Measurements from ENCODE around the gene PSMA4. TPM values are rescaled to one million over a fixed set of nuclear protein-coding genes. Genes with fewer than 3 reads are reported as not detected.

PSMA4 gene
- total and polyA plus RNA-seq, 2 experiments from 2014 or later: 322 to 552 TPM

GRCh38 chr15:78509726-78510312 is 30.4 kb upstream of the PSMA4 start:
- Mint-ChIP-seq H3K9me3 (peaks cover 13% of the 10 kb centered on the region; the same call in 1 of the 3 replicates), H3K4me1 (peaks cover 11% of the 10 kb centered on the region), H3K36me3 (ENCODE audit: low read depth) (no peaks in the 10 kb centered on the region), H3K4me3 (no peak overlapping the region), H3K27ac (no peak overlapping the region), H3K27me3 (ENCODE audit: insufficient read depth, low read depth, poor library complexity) (peaks cover 14% of the 10 kb centered on the region)
- Histone ChIP-seq H3F3A (replicated peaks; ENCODE audit: low read depth) (peaks cover 10% of the 10 kb centered on the region; the same call in 1 of the 2 replicates), H4K20me1 (replicated peaks; ENCODE audit: insufficient read depth) (no peaks in the 10 kb centered on the region), H3K27me3 (ENCODE audit: insufficient read depth) (peaks cover 20% of the 10 kb centered on the region), H3K27ac (ENCODE audit: low read depth) (no peak overlapping the region), H3K36me3 (ENCODE audit: insufficient read depth) (no peaks in the 10 kb centered on the region), H3K79me2 (replicated peaks; ENCODE audit: insufficient read depth) (no peaks in the 10 kb centered on the region), H3K4me2 (no peak overlapping the region), H3K4me3 (no peak overlapping the region), H3K9me2 (ENCODE audit: insufficient read depth) (0 out of 2 replicates have a peak, but pooled peaks cover 4% of the 10 kb centered on the region), H2AFZ (no peak overlapping the region), H3K4me1 (ENCODE audit: insufficient read depth) (peaks cover 7% of the 10 kb centered on the region; the same call in 1 of the 2 replicates)
- TF ChIP-seq JUNB (IDR thresholded peaks at IDR 0.05; ENCODE audit: unreplicated experiment) (no peak), EZH2 (IDR thresholded peaks at IDR 0.05; ENCODE audit: low read depth, unreplicated experiment) (no peak), STAT1 (IDR thresholded peaks at IDR 0.05; ENCODE audit: unreplicated experiment) (no peak), EZH2phosphoT487 (IDR thresholded peaks at IDR 0.05; ENCODE audit: unreplicated experiment) (no peak), ETS1 (IDR thresholded peaks at IDR 0.05) (no peak), ZNF114 (CRISPR knock-in tag; IDR thresholded peaks at IDR 0.05) (no peak), CREB1 (CRISPR knock-in tag; IDR thresholded peaks at IDR 0.05; ENCODE audit: low read depth) (no peak), POLR2AphosphoS5 (IDR thresholded peaks at IDR 0.05; ENCODE audit: low read depth) (no peak)
- TF ChIP-seq, protein P1, sequence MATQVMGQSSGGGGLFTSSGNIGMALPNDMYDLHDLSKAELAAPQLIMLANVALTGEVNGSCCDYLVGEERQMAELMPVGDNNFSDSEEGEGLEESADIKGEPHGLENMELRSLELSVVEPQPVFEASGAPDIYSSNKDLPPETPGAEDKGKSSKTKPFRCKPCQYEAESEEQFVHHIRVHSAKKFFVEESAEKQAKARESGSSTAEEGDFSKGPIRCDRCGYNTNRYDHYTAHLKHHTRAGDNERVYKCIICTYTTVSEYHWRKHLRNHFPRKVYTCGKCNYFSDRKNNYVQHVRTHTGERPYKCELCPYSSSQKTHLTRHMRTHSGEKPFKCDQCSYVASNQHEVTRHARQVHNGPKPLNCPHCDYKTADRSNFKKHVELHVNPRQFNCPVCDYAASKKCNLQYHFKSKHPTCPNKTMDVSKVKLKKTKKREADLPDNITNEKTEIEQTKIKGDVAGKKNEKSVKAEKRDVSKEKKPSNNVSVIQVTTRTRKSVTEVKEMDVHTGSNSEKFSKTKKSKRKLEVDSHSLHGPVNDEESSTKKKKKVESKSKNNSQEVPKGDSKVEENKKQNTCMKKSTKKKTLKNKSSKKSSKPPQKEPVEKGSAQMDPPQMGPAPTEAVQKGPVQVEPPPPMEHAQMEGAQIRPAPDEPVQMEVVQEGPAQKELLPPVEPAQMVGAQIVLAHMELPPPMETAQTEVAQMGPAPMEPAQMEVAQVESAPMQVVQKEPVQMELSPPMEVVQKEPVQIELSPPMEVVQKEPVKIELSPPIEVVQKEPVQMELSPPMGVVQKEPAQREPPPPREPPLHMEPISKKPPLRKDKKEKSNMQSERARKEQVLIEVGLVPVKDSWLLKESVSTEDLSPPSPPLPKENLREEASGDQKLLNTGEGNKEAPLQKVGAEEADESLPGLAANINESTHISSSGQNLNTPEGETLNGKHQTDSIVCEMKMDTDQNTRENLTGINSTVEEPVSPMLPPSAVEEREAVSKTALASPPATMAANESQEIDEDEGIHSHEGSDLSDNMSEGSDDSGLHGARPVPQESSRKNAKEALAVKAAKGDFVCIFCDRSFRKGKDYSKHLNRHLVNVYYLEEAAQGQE (IDR thresholded peaks at IDR 0.05; ENCODE audit: unreplicated experiment): no peak
- TF ChIP-seq, protein P2, sequence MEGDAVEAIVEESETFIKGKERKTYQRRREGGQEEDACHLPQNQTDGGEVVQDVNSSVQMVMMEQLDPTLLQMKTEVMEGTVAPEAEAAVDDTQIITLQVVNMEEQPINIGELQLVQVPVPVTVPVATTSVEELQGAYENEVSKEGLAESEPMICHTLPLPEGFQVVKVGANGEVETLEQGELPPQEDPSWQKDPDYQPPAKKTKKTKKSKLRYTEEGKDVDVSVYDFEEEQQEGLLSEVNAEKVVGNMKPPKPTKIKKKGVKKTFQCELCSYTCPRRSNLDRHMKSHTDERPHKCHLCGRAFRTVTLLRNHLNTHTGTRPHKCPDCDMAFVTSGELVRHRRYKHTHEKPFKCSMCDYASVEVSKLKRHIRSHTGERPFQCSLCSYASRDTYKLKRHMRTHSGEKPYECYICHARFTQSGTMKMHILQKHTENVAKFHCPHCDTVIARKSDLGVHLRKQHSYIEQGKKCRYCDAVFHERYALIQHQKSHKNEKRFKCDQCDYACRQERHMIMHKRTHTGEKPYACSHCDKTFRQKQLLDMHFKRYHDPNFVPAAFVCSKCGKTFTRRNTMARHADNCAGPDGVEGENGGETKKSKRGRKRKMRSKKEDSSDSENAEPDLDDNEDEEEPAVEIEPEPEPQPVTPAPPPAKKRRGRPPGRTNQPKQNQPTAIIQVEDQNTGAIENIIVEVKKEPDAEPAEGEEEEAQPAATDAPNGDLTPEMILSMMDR (conservative IDR thresholded peaks at IDR 0.05; ENCODE audit: low read depth in 2 of 2): no peak
- TF ChIP-seq, protein P3, sequence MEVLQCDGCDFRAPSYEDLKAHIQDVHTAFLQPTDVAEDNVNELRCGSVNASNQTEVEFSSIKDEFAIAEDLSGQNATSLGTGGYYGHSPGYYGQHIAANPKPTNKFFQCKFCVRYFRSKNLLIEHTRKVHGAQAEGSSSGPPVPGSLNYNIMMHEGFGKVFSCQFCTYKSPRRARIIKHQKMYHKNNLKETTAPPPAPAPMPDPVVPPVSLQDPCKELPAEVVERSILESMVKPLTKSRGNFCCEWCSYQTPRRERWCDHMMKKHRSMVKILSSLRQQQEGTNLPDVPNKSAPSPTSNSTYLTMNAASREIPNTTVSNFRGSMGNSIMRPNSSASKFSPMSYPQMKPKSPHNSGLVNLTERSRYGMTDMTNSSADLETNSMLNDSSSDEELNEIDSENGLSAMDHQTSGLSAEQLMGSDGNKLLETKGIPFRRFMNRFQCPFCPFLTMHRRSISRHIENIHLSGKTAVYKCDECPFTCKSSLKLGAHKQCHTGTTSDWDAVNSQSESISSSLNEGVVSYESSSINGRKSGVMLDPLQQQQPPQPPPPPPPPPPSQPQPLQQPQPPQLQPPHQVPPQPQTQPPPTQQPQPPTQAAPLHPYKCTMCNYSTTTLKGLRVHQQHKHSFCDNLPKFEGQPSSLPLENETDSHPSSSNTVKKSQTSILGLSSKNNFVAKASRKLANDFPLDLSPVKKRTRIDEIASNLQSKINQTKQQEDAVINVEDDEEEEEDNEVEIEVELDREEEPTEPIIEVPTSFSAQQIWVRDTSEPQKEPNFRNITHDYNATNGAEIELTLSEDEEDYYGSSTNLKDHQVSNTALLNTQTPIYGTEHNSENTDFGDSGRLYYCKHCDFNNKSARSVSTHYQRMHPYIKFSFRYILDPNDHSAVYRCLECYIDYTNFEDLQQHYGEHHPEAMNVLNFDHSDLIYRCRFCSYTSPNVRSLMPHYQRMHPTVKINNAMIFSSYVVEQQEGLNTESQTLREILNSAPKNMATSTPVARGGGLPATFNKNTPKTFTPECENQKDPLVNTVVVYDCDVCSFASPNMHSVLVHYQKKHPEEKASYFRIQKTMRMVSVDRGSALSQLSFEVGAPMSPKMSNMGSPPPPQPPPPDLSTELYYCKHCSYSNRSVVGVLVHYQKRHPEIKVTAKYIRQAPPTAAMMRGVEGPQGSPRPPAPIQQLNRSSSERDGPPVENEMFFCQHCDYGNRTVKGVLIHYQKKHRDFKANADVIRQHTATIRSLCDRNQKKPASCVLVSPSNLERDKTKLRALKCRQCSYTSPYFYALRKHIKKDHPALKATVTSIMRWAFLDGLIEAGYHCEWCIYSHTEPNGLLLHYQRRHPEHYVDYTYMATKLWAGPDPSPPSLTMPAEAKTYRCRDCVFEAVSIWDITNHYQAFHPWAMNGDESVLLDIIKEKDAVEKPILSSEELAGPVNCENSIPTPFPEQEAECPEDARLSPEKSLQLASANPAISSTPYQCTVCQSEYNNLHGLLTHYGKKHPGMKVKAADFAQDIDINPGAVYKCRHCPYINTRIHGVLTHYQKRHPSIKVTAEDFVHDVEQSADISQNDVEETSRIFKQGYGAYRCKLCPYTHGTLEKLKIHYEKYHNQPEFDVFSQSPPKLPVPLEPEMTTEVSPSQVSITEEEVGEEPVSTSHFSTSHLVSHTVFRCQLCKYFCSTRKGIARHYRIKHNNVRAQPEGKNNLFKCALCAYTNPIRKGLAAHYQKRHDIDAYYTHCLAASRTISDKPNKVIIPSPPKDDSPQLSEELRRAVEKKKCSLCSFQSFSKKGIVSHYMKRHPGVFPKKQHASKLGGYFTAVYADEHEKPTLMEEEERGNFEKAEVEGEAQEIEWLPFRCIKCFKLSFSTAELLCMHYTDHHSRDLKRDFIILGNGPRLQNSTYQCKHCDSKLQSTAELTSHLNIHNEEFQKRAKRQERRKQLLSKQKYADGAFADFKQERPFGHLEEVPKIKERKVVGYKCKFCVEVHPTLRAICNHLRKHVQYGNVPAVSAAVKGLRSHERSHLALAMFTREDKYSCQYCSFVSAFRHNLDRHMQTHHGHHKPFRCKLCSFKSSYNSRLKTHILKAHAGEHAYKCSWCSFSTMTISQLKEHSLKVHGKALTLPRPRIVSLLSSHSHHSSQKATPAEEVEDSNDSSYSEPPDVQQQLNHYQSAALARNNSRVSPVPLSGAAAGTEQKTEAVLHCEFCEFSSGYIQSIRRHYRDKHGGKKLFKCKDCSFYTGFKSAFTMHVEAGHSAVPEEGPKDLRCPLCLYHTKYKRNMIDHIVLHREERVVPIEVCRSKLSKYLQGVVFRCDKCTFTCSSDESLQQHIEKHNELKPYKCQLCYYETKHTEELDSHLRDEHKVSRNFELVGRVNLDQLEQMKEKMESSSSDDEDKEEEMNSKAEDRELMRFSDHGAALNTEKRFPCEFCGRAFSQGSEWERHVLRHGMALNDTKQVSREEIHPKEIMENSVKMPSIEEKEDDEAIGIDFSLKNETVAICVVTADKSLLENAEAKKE (CRISPR knock-in tag; IDR thresholded peaks at IDR 0.05): no peak
- DNase-seq (ENCODE audit: low spot score) (peak; percentile 9), ATAC-seq (no peak)
